Muscle layer of colon (tissue), 2 donors: ENCODE data around the gene CYB5D1.

Experiments used
- H3K27ac ChIP-seq: one replicate; pipeline ENCODE4 v1.7.0; 2013; ENCODE audit warnings: low read depth, mild to moderate bottlenecking, low read length, moderate library complexity
- H3K27me3 ChIP-seq, 2 donors: one replicate each; pipeline ENCODE4 v1.7.0; 2013; ENCODE audit warnings: low read length in 2 of 2, mild to moderate bottlenecking in 2 of 2; ENCODE audit not compliant: insufficient read depth in 2 of 2, control insufficient read depth in 1 of 2
- H3K36me3 ChIP-seq: one replicate; pipeline ENCODE4 v1.7.0; 2013; ENCODE audit warnings: mild to moderate bottlenecking, low read length; ENCODE audit not compliant: insufficient read depth
- H3K4me1 ChIP-seq: one replicate; pipeline ENCODE4 v1.7.0; 2013; ENCODE audit warnings: mild to moderate bottlenecking, low read length; ENCODE audit not compliant: insufficient read depth
- H3K4me3 ChIP-seq, 2 donors: one replicate each; pipeline ENCODE4 v1.7.0; 2013; ENCODE audit warnings: low read length in 2 of 2, low read depth in 1 of 2, mild to moderate bottlenecking in 1 of 2, moderate library complexity in 1 of 2
- H3K9ac ChIP-seq: one replicate; pipeline ENCODE4 v1.7.0; 2013; ENCODE audit warnings: low read length
- H3K9me3 ChIP-seq: one replicate; pipeline ENCODE4 v1.7.0; 2013; ENCODE audit warnings: mild to moderate bottlenecking, low read length
- donor health status: abdominal sarcoma.
- donor health status: Adenocarcinoma of cecum.

CYB5D1 gene

GRCh38 chr17:7886227-7887037 is 28.6 kb downstream of the CYB5D1 start:
- Histone ChIP-seq H3K4me3 (peak overlapping the region; percentile 65 to 71), H3K9me3 (no peaks in the 10 kb centered on the region), H3K27ac (peak overlapping the region; percentile 88), H3K27me3 (no peaks in the 10 kb centered on the region), H3K9ac (peak overlapping the region; percentile 52), H3K4me1 (peaks cover 49% of the 10 kb centered on the region), H3K36me3 (peaks cover 12% of the 10 kb centered on the region)

GRCh38 chr17:7887038-7887481 is 29.3 kb downstream of the CYB5D1 start:
- Histone ChIP-seq H3K4me3 (peak overlapping the region; percentile 6 to 71), H3K4me1 (peaks cover 49% of the 10 kb centered on the region), H3K27me3 (no peaks in the 10 kb centered on the region), H3K9ac (peak overlapping the region; percentile 52), H3K9me3 (no peaks in the 10 kb centered on the region), H3K36me3 (peaks cover 18% of the 10 kb centered on the region), H3K27ac (peak overlapping the region; percentile 88)

GRCh38 chr17:7887482-7888183 is 29.8 kb downstream of the CYB5D1 start:
- H3K4me1 ChIP-seq, result peaks cover 45% of the 10 kb centered on the region
- H3K36me3 ChIP-seq, result peaks cover 19% of the 10 kb centered on the region
- H3K9me3 ChIP-seq, result no peaks in the 10 kb centered on the region
- H3K27ac ChIP-seq, result peak overlapping the region; percentile 88
- H3K27me3 ChIP-seq, result no peaks in the 10 kb centered on the region
- peak overlapping the region; percentile 52 for H3K9ac ChIP-seq
- peak overlapping the region; percentile 24 to 71 for H3K4me3 ChIP-seq

DNA sequence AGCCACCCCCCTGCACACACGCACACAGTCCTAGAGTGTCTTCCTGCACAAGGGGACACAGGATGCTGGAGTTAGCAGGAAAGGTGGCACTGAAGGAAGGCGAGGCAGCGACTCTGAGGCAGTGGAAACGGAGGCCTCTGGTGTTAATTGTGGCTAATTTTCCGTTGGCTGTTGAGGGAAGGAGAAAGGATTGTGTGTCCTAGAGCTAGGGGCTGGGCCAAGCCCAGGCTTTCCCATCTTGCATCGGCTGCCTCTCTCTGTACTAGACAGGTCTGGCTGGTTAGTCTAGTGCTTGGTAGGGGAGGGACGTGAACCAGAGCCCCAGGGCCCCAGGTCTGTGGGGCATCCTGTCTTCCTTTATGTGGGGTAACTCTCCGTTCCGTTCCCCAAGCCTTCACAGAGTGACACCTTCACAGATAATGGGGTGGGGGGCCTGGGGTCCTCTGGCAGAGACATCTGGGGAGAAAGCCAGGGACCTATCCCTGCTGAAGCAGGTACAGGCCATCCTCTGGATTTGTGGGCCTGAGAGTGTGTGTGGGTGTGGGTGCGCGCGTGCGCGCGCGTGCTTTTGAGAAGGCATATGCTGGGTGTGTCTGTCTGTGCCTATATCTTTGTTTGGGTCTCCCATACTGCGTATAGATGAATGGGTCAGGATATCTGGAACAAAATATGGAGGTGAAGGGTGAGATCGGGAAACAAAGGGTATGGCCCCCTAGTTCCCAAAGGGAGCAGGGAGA is 30.5 kb downstream of the CYB5D1 start, which contains the start of gene CHD3:
Gene CHD3 (plus strand): TSS at position 606 of the 737 bp plus-strand sequence. CDS start 212 bp downstream, outside the sequence.
- peak within 1 kb of the TSS; percentile 30 for H3K9ac ChIP-seq
- H3K4me3 ChIP-seq, result peak within 1 kb of the TSS; percentile 24 to 50
- H3K27me3 ChIP-seq, result no peaks in the 10 kb centered on the region

GRCh38 chr17:7889166-7889955 is 31.6 kb downstream of the CYB5D1 start:
- H3K9ac ChIP-seq, result no peak overlapping the region
- peak overlapping the region; percentile 88 for H3K27ac ChIP-seq
- H3K4me1 ChIP-seq, result peaks cover 37% of the 10 kb centered on the region
- peaks cover 32% of the 10 kb centered on the region for H3K36me3 ChIP-seq
- H3K9me3 ChIP-seq, result no peaks in the 10 kb centered on the region
- H3K4me3 ChIP-seq, result peak overlapping the region in 1 of 2 donors; percentile 50
- H3K27me3 ChIP-seq, result no peaks in the 10 kb centered on the region

More for the DNA sequence above, 30.5 kb downstream of the CYB5D1 start, which contains the start of gene CHD3:
- Histone ChIP-seq H3K27ac (peak within 1 kb of the TSS; percentile 88), H3K4me1 (peaks cover 40% of the 10 kb centered on the region), H3K9me3 (no peaks in the 10 kb centered on the region), H3K36me3 (peaks cover 22% of the 10 kb centered on the region)

DNA sequence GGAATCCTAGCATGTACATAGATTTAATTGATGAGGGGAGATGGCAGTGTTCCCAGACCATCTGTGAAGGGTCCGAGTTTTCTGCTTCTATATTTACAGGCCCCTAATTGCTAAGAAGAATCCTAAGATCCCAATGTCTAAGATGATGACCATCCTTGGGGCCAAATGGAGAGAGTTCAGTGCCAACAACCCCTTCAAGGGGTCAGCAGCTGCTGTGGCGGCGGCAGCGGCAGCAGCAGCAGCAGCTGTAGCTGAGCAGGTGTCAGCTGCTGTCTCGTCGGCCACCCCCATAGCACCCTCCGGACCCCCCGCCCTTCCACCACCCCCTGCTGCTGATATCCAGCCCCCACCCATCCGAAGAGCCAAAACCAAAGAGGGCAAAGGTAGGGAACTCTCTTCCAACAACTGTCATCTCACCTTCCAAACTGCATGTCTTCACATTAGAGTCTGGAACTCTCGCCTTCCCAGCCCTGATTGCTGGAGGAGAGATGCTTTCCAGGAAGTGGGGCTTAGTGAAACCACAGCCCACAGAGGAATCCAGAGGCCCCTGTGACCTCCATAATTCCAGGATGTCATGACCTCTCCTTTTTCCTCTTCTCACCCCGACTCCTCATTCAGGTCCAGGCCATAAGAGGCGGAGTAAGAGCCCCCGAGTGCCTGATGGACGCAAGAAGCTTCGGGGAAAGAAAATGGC is 35.5 kb downstream of the CYB5D1 start:
- Histone ChIP-seq H3K4me1 (peaks cover 22% of the 10 kb centered on the region), H3K27ac (no peak overlapping the region), H3K4me3 (no peak overlapping the region), H3K9ac (no peak overlapping the region), H3K36me3 (peaks cover 60% of the 10 kb centered on the region), H3K9me3 (no peaks in the 10 kb centered on the region), H3K27me3 (no peaks in the 10 kb centered on the region)

- no peak overlapping the region for H3K27ac ChIP-seq
- no peaks in the 10 kb centered on the region for H3K27me3 ChIP-seq
- H3K36me3 ChIP-seq, result peaks cover 69% of the 10 kb centered on the region
- H3K4me1 ChIP-seq, result peaks cover 13% of the 10 kb centered on the region
- H3K9ac ChIP-seq, result no peak overlapping the region
- no peak overlapping the region for H3K4me3 ChIP-seq
- no peaks in the 10 kb centered on the region for H3K9me3 ChIP-seq
These were observed 36.4 kb downstream of the CYB5D1 start for GRCh38 chr17:7894226-7894625.

DNA sequence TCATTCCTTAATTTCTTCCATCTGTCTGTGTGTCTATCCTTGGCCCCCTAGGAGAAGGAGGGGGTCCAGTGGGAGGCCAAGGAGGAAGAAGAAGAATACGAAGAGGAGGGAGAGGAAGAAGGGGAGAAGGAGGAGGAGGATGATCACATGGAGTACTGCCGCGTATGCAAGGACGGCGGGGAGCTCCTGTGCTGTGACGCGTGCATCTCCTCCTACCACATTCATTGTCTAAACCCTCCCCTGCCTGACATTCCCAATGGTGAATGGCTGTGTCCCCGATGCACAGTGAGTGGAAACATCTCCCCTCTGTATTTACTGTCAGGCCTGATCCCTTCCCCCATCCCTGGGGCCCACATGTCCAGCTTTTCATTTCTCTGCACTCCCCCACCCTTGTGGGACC is 37.1 kb downstream of the CYB5D1 start:
- Histone ChIP-seq H3K9me3 (no peaks in the 10 kb centered on the region), H3K27ac (no peak overlapping the region), H3K4me1 (peaks cover 6% of the 10 kb centered on the region), H3K36me3 (peaks cover 75% of the 10 kb centered on the region), H3K9ac (no peak overlapping the region), H3K27me3 (no peaks in the 10 kb centered on the region), H3K4me3 (no peak overlapping the region)

- Histone ChIP-seq H3K27ac (no peak overlapping the region), H3K9ac (peak overlapping the region; percentile 5), H3K4me1 (no peaks in the 10 kb centered on the region), H3K36me3 (peaks cover 77% of the 10 kb centered on the region), H3K9me3 (no peaks in the 10 kb centered on the region), H3K27me3 (no peaks in the 10 kb centered on the region), H3K4me3 (no peak overlapping the region)
These were observed 39.3 kb downstream of the CYB5D1 start for GRCh38 chr17:7897090-7897489.

- no peaks in the 10 kb centered on the region for H3K4me1 ChIP-seq
- H3K9me3 ChIP-seq, result no peaks in the 10 kb centered on the region
- no peaks in the 10 kb centered on the region for H3K27me3 ChIP-seq
- H3K4me3 ChIP-seq, result no peak overlapping the region
- H3K36me3 ChIP-seq, result peaks cover 80% of the 10 kb centered on the region
- H3K9ac ChIP-seq, result peak overlapping the region; percentile 5
- no peak overlapping the region for H3K27ac ChIP-seq
These were observed 40.0 kb downstream of the CYB5D1 start for GRCh38 chr17:7897773-7898172.
